ENCODE data around the gene PCDHGA11.
A peak's percentile ranks its signal among the peaks of the same experiment; 100 is the strongest.
"Not testable (repeated sequence)": the region's sequence is repeated elsewhere in the genome, so short reads cannot be mapped to it uniquely, and the experiment has no call there.

PCDHGA11 gene

GRCh38 chr5:141399555-141400258 is 21.1 kb upstream of the PCDHGA11 start:
- DNase-seq: no peak

- DNase-seq: no peak
These were observed 18.2 kb upstream of the PCDHGA11 start, which contains the start of gene PCDHGA9 for GRCh38 chr5:141402553-141403243. Gene PCDHGA9, plus strand, starts transcription at chr5:141402778. Its CDS starts 175 bp downstream, at chr5:141402953.

- no peak for DNase-seq
These were observed 17.5 kb upstream of the PCDHGA11 start for GRCh38 chr5:141403387-141403786.

- peak; percentile 72 for DNase-seq
These were observed 12.9 kb upstream of the PCDHGA11 start, which contains the start of gene PCDHGB6 for GRCh38 chr5:141407790-141408505. Gene PCDHGB6, plus strand, starts transcription at chr5:141408021. Its CDS starts 182 bp downstream, at chr5:141408203.

GRCh38 chr5:141409598-141410306 is 11.1 kb upstream of the PCDHGA11 start:
- no peak for DNase-seq

GRCh38 chr5:141411575-141411974 is 9.3 kb upstream of the PCDHGA11 start:
- DNase-seq: no peak

GRCh38 chr5:141412854-141413539 is 7.9 kb upstream of the PCDHGA11 start, which contains the start of gene PCDHGA10:
Gene PCDHGA10, plus strand, starts transcription at chr5:141412987. Its CDS starts 189 bp downstream, at chr5:141413176.
- peak; percentile 39 for DNase-seq

GRCh38 chr5:141413540-141414069 is 7.2 kb upstream of the PCDHGA11 start:
- DNase-seq: no peak

GRCh38 chr5:141414548-141415274 is 6.1 kb upstream of the PCDHGA11 start:
- not testable (repeated sequence) for DNase-seq

GRCh38 chr5:141415275-141415618 is 5.6 kb upstream of the PCDHGA11 start:
- not testable (repeated sequence) for DNase-seq

- DNase-seq: peak; percentile 82
These were observed 3.2 kb upstream of the PCDHGA11 start, which contains the start of gene PCDHGB7 for GRCh38 chr5:141417494-141418172. Gene PCDHGB7, plus strand, starts transcription at chr5:141417677. Its CDS starts 183 bp downstream, at chr5:141417860.

- no peak for DNase-seq
These were observed 1.6 kb upstream of the PCDHGA11 start for GRCh38 chr5:141419074-141419880.

GRCh38 chr5:141421489-141421855 is 621 bp downstream of the PCDHGA11 start:
- DNase-seq: no peak

- no peak for DNase-seq
These were observed 2.0 kb downstream of the PCDHGA11 start for GRCh38 chr5:141422742-141423291.

- no peak for DNase-seq
These were observed 7.1 kb downstream of the PCDHGA11 start for GRCh38 chr5:141427783-141428426.

GRCh38 chr5:141430332-141431113 is 9.7 kb downstream of the PCDHGA11 start, which contains the start of gene PCDHGA12:
Gene PCDHGA12, plus strand, starts transcription at chr5:141430507. Its CDS starts 253 bp downstream, at chr5:141430760.
- DNase-seq: no peak

- DNase-seq: no peak
These were observed 10.4 kb downstream of the PCDHGA11 start for GRCh38 chr5:141431286-141431685.

GRCh38 chr5:141432308-141432707 is 11.5 kb downstream of the PCDHGA11 start:
- not testable (repeated sequence) for DNase-seq

All from retina (tissue), 1 donor.